ENCODE measurements around the gene KCNK18.
"Not testable (repeated sequence)": the region's sequence is repeated elsewhere in the genome, so short reads cannot be mapped to it uniquely, and the experiment has no call there.

KCNK18 gene

GRCh38 chr10:117170244-117170643 lies 27.0 kb upstream of the KCNK18 start:
- no peak for DNase-seq (ENCODE audit: low read depth)

GRCh38 chr10:117174439-117175214 lies 22.7 kb upstream of the KCNK18 start:
- DNase-seq (ENCODE audit: low read depth) = peak; percentile 77

- no peak for DNase-seq (ENCODE audit: low read depth)
Measured at GRCh38 chr10:117175215-117175900, 21.9 kb upstream of the KCNK18 start.

GRCh38 chr10:117175901-117176534 lies 21.3 kb upstream of the KCNK18 start:
- DNase-seq (ENCODE audit: low read depth) = peak; percentile 71

- DNase-seq (ENCODE audit: low read depth) = no peak
Measured at GRCh38 chr10:117178190-117178589, 19.1 kb upstream of the KCNK18 start.

GRCh38 chr10:117184296-117184695 lies 13.0 kb upstream of the KCNK18 start:
- DNase-seq (ENCODE audit: low read depth) = no peak

- no peak for DNase-seq (ENCODE audit: low read depth)
Measured at GRCh38 chr10:117184821-117185220, 12.5 kb upstream of the KCNK18 start.

- not testable (repeated sequence) for DNase-seq (ENCODE audit: low read depth)
Measured at GRCh38 chr10:117185817-117186216, 11.5 kb upstream of the KCNK18 start.

GRCh38 chr10:117186832-117187615 lies 10.3 kb upstream of the KCNK18 start:
- no peak for DNase-seq (ENCODE audit: low read depth)

- no peak for DNase-seq (ENCODE audit: low read depth)
Measured at GRCh38 chr10:117188371-117188770, 8.9 kb upstream of the KCNK18 start.

- DNase-seq (ENCODE audit: low read depth) = no peak
Measured at GRCh38 chr10:117189557-117189956, 7.7 kb upstream of the KCNK18 start.

- no peak for DNase-seq (ENCODE audit: low read depth)
Measured at GRCh38 chr10:117198088-117198487, 799 bp downstream of the KCNK18 start.

GRCh38 chr10:117201826-117202225 lies 4.5 kb downstream of the KCNK18 start:
- DNase-seq (ENCODE audit: low read depth) = no peak

GRCh38 chr10:117204316-117204715 lies 7.0 kb downstream of the KCNK18 start:
- DNase-seq (ENCODE audit: low read depth) = no peak

GRCh38 chr10:117212176-117212575 lies 14.9 kb downstream of the KCNK18 start:
- DNase-seq (ENCODE audit: low read depth) = no peak

- no peak for DNase-seq (ENCODE audit: low read depth)
Measured at GRCh38 chr10:117214401-117214800, 17.1 kb downstream of the KCNK18 start.

GRCh38 chr10:117215079-117215478 lies 17.8 kb downstream of the KCNK18 start:
- DNase-seq (ENCODE audit: low read depth) = no peak

GRCh38 chr10:117216028-117216427 lies 18.7 kb downstream of the KCNK18 start:
- DNase-seq (ENCODE audit: low read depth) = no peak

- peak; percentile 58 for DNase-seq (ENCODE audit: low read depth)
Measured at GRCh38 chr10:117216611-117217195, 19.4 kb downstream of the KCNK18 start.

- DNase-seq (ENCODE audit: low read depth) = no peak
Measured at GRCh38 chr10:117217196-117217761, 20.0 kb downstream of the KCNK18 start.

GRCh38 chr10:117218654-117219053 lies 21.4 kb downstream of the KCNK18 start:
- no peak for DNase-seq (ENCODE audit: low read depth)
